GM12892 (cell line): ENCODE results near the gene FAAP100.

ENCODE experiments used
- POLR2A ChIP-seq: IDR thresholded peaks from 2 replicates; pipeline ENCODE4 v1.6.1; 2011; ENCODE audit warnings: low read depth, low read length, control low read depth
- POLR2AphosphoS5 ChIP-seq: IDR thresholded peaks from 2 replicates; pipeline ENCODE4 v1.6.1; 2011; ENCODE audit warnings: low read depth, low read length, control low read depth
- TAF1 ChIP-seq: IDR thresholded peaks from 2 replicates; pipeline ENCODE4 v1.6.1; 2011; ENCODE audit warnings: low read depth, mild to moderate bottlenecking, control low read depth, low read length, borderline replicate concordance

DNA sequence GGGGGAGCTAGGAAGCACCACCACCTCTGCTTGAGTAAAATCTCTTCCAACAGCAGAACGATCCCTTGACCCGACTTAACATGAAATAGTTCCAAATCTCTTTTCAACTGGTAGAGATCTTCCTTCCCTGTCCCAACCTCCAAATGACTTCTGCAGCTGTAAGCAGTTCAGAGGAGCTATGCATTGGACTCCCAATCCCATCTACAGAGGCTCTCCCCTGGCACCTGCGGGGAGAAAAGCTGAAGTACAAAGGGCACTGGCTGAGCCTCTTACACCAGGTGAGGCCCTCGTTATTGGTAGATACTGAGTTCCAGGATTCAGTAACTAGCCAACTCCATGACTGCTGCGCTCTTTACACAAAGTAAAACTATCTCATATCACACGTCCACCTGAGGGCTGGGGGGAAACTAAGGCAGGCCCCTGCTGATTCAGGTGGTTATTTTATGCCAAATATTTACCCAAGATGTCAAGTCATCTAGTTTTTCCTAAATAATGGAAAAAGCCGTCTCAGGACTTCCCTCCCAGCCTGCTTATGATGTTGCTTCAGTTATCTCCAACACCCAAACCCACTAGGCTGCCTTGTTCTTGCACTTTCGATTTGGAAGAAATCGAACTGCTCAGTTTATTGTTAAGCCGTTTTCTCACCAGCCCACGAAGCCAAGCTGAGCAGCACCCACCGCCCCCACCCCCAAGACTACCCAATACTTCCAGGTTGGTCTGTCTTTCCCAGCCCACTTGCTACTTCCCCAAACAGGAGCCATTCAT is 42.8 kb downstream of the FAAP100 start:
- peak; percentile 86 for TF ChIP-seq POLR2A
- TF ChIP-seq TAF1, result no peak
- TF ChIP-seq POLR2AphosphoS5, result peak; percentile 96
